ENCODE measurements around the gene OR10H2. TPM values are rescaled to one million over a fixed set of nuclear protein-coding genes. Genes with fewer than 3 reads are reported as not detected.

OR10H2 gene
- total and polyA plus RNA-seq, 2 donors (not counting 3 experiments of a cell fraction or from before 2014, with no cell fraction given): not detected

- Histone ChIP-seq H3K9me3 (replicated peaks; ENCODE audit: control insufficient read depth, insufficient read depth, low read length) (no peaks in the 10 kb centered on the region), H3K9me1 (replicated peaks; ENCODE audit: control insufficient read depth, extremely low read depth, insufficient read depth, low read length) (no peaks in the 10 kb centered on the region), H3K27me3 (ENCODE audit: control insufficient read depth in 2 of 2, insufficient read depth in 2 of 2, low read length in 2 of 2) (no peaks in the 10 kb centered on the region), H3K4me2 (ENCODE audit: insufficient read depth, low read length) (no peak overlapping the region), H3K27ac (ENCODE audit: insufficient read depth, low read depth, low read length) (no peak overlapping the region), H3K4me1 (ENCODE audit: control insufficient read depth, extremely low read depth, insufficient read depth, low read length) (no peaks in the 10 kb centered on the region), H3K9ac (replicated peaks; ENCODE audit: extremely low read depth, insufficient read depth, low read length) (no peak overlapping the region), H3K4me3 (replicated peaks in 1 of 3; ENCODE audit: insufficient read depth in 1 of 3, low read depth in 1 of 3, low read length in 3 of 3) (no peak overlapping the region), H3K79me2 (ENCODE audit: control insufficient read depth, insufficient read depth, low read length) (no peaks in the 10 kb centered on the region), H2AFZ (ENCODE audit: low read depth, low read length) (no peak overlapping the region), H4K20me1 (replicated peaks; ENCODE audit: control insufficient read depth, extremely low read depth, insufficient read depth, low read length) (no peaks in the 10 kb centered on the region), H3K36me3 (ENCODE audit: control insufficient read depth in 2 of 2, extremely low read depth in 1 of 2, insufficient read depth in 2 of 2, low read length in 2 of 2) (no peaks in the 10 kb centered on the region)
- no peak for FAIRE-seq
- dilution Hi-C loops (cut with MboI; ENCODE audit: extremely low pct_ligation_motif_present, low sequenced_read_pairs) (no loop called here), intact Hi-C loops (cut with micrococcal nuclease) (no loop called here)
- BruUV-seq (replicated peaks): no TSS peak
- ChIA-PET POLR2A (no interaction called here), CTCF (no interaction called here)
- no peak for DNase-seq (ENCODE audit: low read depth, low spot score)
- no peak for TF ChIP-seq MYC (IDR thresholded peaks at IDR 0.05; ENCODE audit: low read depth, low read length)
- TF ChIP-seq FOS (IDR thresholded peaks at IDR 0.05; ENCODE audit: borderline replicate concordance, insufficient read depth, low read length): no peak
- no peak for TF ChIP-seq POLR2A (IDR thresholded peaks at IDR 0.05; ENCODE audit: low read depth, low read length)
- TF ChIP-seq JUN (IDR thresholded peaks at IDR 0.05; ENCODE audit: borderline replicate concordance, insufficient read depth, insufficient read length, low read depth): no peak
- TF ChIP-seq, protein P1, sequence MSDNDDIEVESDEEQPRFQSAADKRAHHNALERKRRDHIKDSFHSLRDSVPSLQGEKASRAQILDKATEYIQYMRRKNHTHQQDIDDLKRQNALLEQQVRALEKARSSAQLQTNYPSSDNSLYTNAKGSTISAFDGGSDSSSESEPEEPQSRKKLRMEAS (IDR thresholded peaks at IDR 0.05; ENCODE audit: insufficient read depth, insufficient read length): no peak
- no peak for TF ChIP-seq GATA2 (IDR thresholded peaks at IDR 0.05; ENCODE audit: insufficient read depth, insufficient read length, low read depth, low read length)
- no peak for TF ChIP-seq CTCF (IDR thresholded peaks at IDR 0.05; ENCODE audit: extremely low read depth in 1 of 2, insufficient read depth in 1 of 2, low read depth in 1 of 2, low read length in 2 of 2)
- no peak for TF ChIP-seq POLR2AphosphoS5 (IDR thresholded peaks at IDR 0.05; ENCODE audit: insufficient read depth, low read depth, low read length)
- no peak for TF ChIP-seq EZH2 (IDR thresholded peaks at IDR 0.05; ENCODE audit: borderline replicate concordance, low read depth, low read length, severe bottlenecking)
Observed at GRCh38 chr19:15680478-15681322, 47.1 kb upstream of the OR10H2 start.
